CD4-positive, alpha-beta T cell treated with Interleukin-1 beta for 1 hour (primary cell): ENCODE data around the gene RNF113B.

Experiments
- DNase-seq, 2 donors: peaks; one replicate each; pipeline ENCODE4 v3.0.0-alpha.2; 2020 to 2022

RNF113B gene

GRCh38 chr13:98134901-98135300, 42.2 kb downstream of the RNF113B start:
- DNase-seq = no peak

GRCh38 chr13:98133946-98134345, 43.1 kb downstream of the RNF113B start:
- DNase-seq = no peak

- no peak for DNase-seq
Observed at GRCh38 chr13:98129059-98129746, 47.9 kb downstream of the RNF113B start.
